ENCODE measurements around the gene CYP1A2. TPM values are rescaled to one million over a fixed set of nuclear protein-coding genes. Genes with fewer than 3 reads are reported as not detected.

Gene CYP1A2
- total RNA-seq, 6 donors from 2014 or later = 0.15 to 0.80 TPM; not detected in 4

- ATAC-seq (ENCODE audit: low FRiP score in 2 of 2) = no peak
- Histone ChIP-seq H3K36me3 (peaks cover 11 to 66% (median 54%) of the 10 kb centered on the region in 4 donors), H3K27me3 (no peaks in the 10 kb centered on the region), H3K9me3 (no peaks in the 10 kb centered on the region), H3K4me3 (no peak overlapping the region), H3K4me1 (peaks cover 6 to 22% (median 13%) of the 10 kb centered on the region in 4 donors), H3K27ac (no peak overlapping the region)
- no peak for DNase-seq
- TF ChIP-seq POLR2AphosphoS5 (IDR thresholded peaks at IDR 0.05) (no peak), CTCF (IDR thresholded peaks at IDR 0.05) (no peak), POLR2A (IDR thresholded peaks at IDR 0.05) (no peak), EP300 (IDR thresholded peaks at IDR 0.05) (no peak)
- 85 to 87% methylated on average over 10 to 15 of the region's 18 CpGs for WGBS, 2 donors
These were observed 52.8 kb downstream of the CYP1A2 start for GRCh38 chr15:74801311-74801997.

- H3K4me1 ChIP-seq = peaks cover 6 to 22% (median 13%) of the 10 kb centered on the region in 4 donors
- 89 to 98% methylated on average over 9 to 17 of the region's 20 CpGs for WGBS, 2 donors
- no peak for TF ChIP-seq EP300 (IDR thresholded peaks at IDR 0.05)
- TF ChIP-seq CTCF (IDR thresholded peaks at IDR 0.05) = no peak
- no peak for TF ChIP-seq POLR2A (IDR thresholded peaks at IDR 0.05)
- TF ChIP-seq POLR2AphosphoS5 (IDR thresholded peaks at IDR 0.05) = no peak
- no peaks in the 10 kb centered on the region for H3K27me3 ChIP-seq
- peaks cover 11 to 66% (median 54%) of the 10 kb centered on the region in 4 donors for H3K36me3 ChIP-seq
- no peak overlapping the region for H3K27ac ChIP-seq
- H3K4me3 ChIP-seq = no peak overlapping the region
- no peaks in the 10 kb centered on the region for H3K9me3 ChIP-seq
- DNase-seq (peak in 1 of 2 donors; percentile 85), ATAC-seq (ENCODE audit: low FRiP score in 2 of 2) (no peak)
These were observed 53.6 kb downstream of the CYP1A2 start for GRCh38 chr15:74802290-74802689.

DNA sequence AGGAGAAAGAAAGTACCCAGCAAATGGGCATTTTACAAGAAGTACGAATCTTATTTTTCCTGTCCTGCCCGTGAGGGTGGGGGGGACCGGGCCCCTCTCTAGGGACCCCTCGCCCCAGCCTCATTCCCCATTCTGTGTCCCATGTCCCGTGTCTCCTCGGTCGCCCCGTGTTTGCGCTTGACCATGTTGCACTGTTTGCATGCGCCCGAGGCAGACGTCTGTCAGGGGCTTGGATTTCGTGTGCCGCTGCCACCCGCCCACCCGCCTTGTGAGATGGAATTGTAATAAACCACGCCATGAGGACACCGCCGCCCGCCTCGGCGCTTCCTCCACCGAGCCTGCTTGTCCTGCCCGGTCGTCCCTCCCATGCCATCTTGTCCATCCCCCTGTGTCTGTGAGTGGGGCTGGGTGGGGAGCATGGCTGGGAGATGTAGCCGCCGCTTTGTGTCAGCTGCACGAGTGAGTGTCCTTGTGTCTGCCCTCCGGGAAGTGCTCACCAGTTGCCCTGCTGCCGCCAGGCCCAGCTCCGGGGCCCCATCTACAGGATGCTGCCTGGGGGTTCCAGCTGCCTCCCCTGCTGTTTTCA lies 54.3 kb downstream of the CYP1A2 start:
- no peaks in the 10 kb centered on the region for H3K27me3 ChIP-seq
- no peak overlapping the region for H3K27ac ChIP-seq
- peak in 1 of 2 donors; percentile 78 for DNase-seq
- no peaks in the 10 kb centered on the region for H3K9me3 ChIP-seq
- peaks cover 6 to 23% (median 13%) of the 10 kb centered on the region in 4 donors for H3K4me1 ChIP-seq
- WGBS, 2 donors = 93 to 94% methylated on average over 31 of the region's 31 CpGs
- TF ChIP-seq POLR2A (IDR thresholded peaks at IDR 0.05) (no peak), EP300 (IDR thresholded peaks at IDR 0.05) (no peak), CTCF (IDR thresholded peaks at IDR 0.05) (no peak)
- H3K4me3 ChIP-seq = no peak overlapping the region
- H3K36me3 ChIP-seq = peaks cover 11 to 64% (median 53%) of the 10 kb centered on the region in 4 donors
- ATAC-seq (ENCODE audit: low FRiP score in 2 of 2) = no peak

GRCh38 chr15:74804935-74805334 lies 56.3 kb downstream of the CYP1A2 start:
- DNase-seq (no peak), ATAC-seq (ENCODE audit: low FRiP score in 2 of 2) (no peak)
- H3K27me3 ChIP-seq = no peaks in the 10 kb centered on the region
- no peaks in the 10 kb centered on the region for H3K9me3 ChIP-seq
- peaks cover 1 to 17% (median 6%) of the 10 kb centered on the region in 4 donors for H3K4me1 ChIP-seq
- no peak for TF ChIP-seq CTCF (IDR thresholded peaks at IDR 0.05)
- no peak for TF ChIP-seq POLR2A (IDR thresholded peaks at IDR 0.05)
- no peak for TF ChIP-seq POLR2AphosphoS5 (IDR thresholded peaks at IDR 0.05)
- TF ChIP-seq EP300 (IDR thresholded peaks at IDR 0.05) = no peak
- WGBS, 2 donors = 79 to 82% methylated on average over 6 of the region's 6 CpGs
- H3K4me3 ChIP-seq = no peak overlapping the region
- peaks cover 11 to 45% (median 38%) of the 10 kb centered on the region in 4 donors for H3K36me3 ChIP-seq
- H3K27ac ChIP-seq = peak overlapping the region in 1 of 4 donors; percentile 10

Small RNAs within 50 kb of the gene (small RNA-seq; reads per million reads assigned to genes)
- gene MIR4513 = 0 to 0.20 (median 0) reads per million in 4 donors

Other genes with a start within 250 kb of the CYP1A2 start
- 10 to 100 TPM; 11.0 to 36.7 (median 14.6) TPM for gene ARID3B, start 207.6 kb upstream of the CYP1A2 start, total RNA-seq
- 100 to 1,000 TPM in 2 of 6 donors, 10 to 100 TPM in 4; 78.0 to 289 (median 89.7) TPM for gene CLK3, start 133.0 kb upstream of the CYP1A2 start, total RNA-seq
- gene EDC3, start 52.8 kb upstream of the CYP1A2 start, total RNA-seq = 10 to 100 TPM; 16.7 to 43.0 (median 27.7) TPM
- gene CYP1A1, start 23.3 kb upstream of the CYP1A2 start, total RNA-seq = 1 to 10 TPM in 2 of 6 donors, under 1 TPM in 3, not detected in 1; 0.46 to 6.1 (median 0.92) TPM
- 100 to 1,000 TPM in 1 of 6 donors, 10 to 100 TPM in 5; 32.7 to 104 (median 64.8) TPM for gene CSK, start 33.2 kb downstream of the CYP1A2 start, total RNA-seq
- 1 to 10 TPM in 1 of 6 donors, not detected in 5; 1.0 TPM for gene LMAN1L, start 64.0 kb downstream of the CYP1A2 start, total RNA-seq
- gene CPLX3, start 77.8 kb downstream of the CYP1A2 start, total RNA-seq = not detected
- gene ULK3, start 94.3 kb downstream of the CYP1A2 start, total RNA-seq = 100 to 1,000 TPM in 1 of 6 donors, 10 to 100 TPM in 5; 40.6 to 158 (median 65.0) TPM
- 100 to 1,000 TPM in 5 of 6 donors, 10 to 100 TPM in 1; 82.8 to 155 (median 130) TPM for gene SCAMP2, start 124.5 kb downstream of the CYP1A2 start, total RNA-seq
- 10 to 100 TPM; 21.0 to 40.6 (median 30.2) TPM for gene MPI, start 141.2 kb downstream of the CYP1A2 start, total RNA-seq
- 100 to 1,000 TPM in 1 of 6 donors, 10 to 100 TPM in 5; 49.3 to 122 (median 71.5) TPM for gene FAM219B, start 158.0 kb downstream of the CYP1A2 start, total RNA-seq
- 100 to 1,000 TPM in 2 of 6 donors, 10 to 100 TPM in 4; 50.9 to 168 (median 93.0) TPM for gene COX5A, start 189.2 kb downstream of the CYP1A2 start, total RNA-seq
- gene RPP25, start 207.9 kb downstream of the CYP1A2 start, total RNA-seq = 10 to 100 TPM in 5 of 6 donors, 1 to 10 TPM in 1; 9.4 to 28.4 (median 19.2) TPM
- 10 to 100 TPM in 1 of 6 donors, 1 to 10 TPM in 5; 1.0 to 12.3 (median 3.0) TPM for gene SCAMP5, start 246.7 kb downstream of the CYP1A2 start, total RNA-seq

Data from upper lobe of left lung (tissue), 6 donors.